HG03342 (cell line): Measurements from ENCODE around the gene PTGDR.

Source experiments
- ATAC-seq: cut with Tn5 transposase; IDR thresholded peaks from one replicate; pipeline ENCODE4 v1.9.1; 2021; ENCODE audit warnings: mild to moderate bottlenecking, moderate library complexity; ENCODE audit not compliant: unreplicated experiment

The PTGDR gene

GRCh38 chr14:52267501-52268278 is at the start of gene PTGDR:
TSS of gene PTGDR (plus strand) at chr14:52267698. CDS start at chr14:52267815, 117 bp downstream.
- ATAC-seq, result no peak

GRCh38 chr14:52219488-52220084 is 47.9 kb upstream of the PTGDR start:
- ATAC-seq, result no peak

GRCh38 chr14:52220924-52221811 is 46.3 kb upstream of the PTGDR start:
- ATAC-seq, result no peak

- no peak for ATAC-seq
Observed at GRCh38 chr14:52222901-52223300, 44.6 kb upstream of the PTGDR start.

GRCh38 chr14:52227619-52228222 is 39.8 kb upstream of the PTGDR start:
- no peak for ATAC-seq

GRCh38 chr14:52233693-52234092 is 33.8 kb upstream of the PTGDR start:
- ATAC-seq, result no peak

GRCh38 chr14:52235434-52235833 is 32.1 kb upstream of the PTGDR start:
- ATAC-seq, result no peak

- no peak for ATAC-seq
Observed at GRCh38 chr14:52235866-52236510, 31.5 kb upstream of the PTGDR start.

GRCh38 chr14:52238682-52239081 is 28.8 kb upstream of the PTGDR start:
- ATAC-seq, result no peak

- no peak for ATAC-seq
Observed at GRCh38 chr14:52240623-52241022, 26.9 kb upstream of the PTGDR start.

- ATAC-seq, result no peak
Observed at GRCh38 chr14:52241087-52241793, 26.3 kb upstream of the PTGDR start.

- ATAC-seq, result no peak
Observed at GRCh38 chr14:52244328-52244727, 23.2 kb upstream of the PTGDR start.

GRCh38 chr14:52244997-52245396 is 22.5 kb upstream of the PTGDR start:
- no peak for ATAC-seq

- no peak for ATAC-seq
Observed at GRCh38 chr14:52248057-52248456, 19.4 kb upstream of the PTGDR start.

- no peak for ATAC-seq
Observed at GRCh38 chr14:52251724-52252123, 15.8 kb upstream of the PTGDR start.

GRCh38 chr14:52253503-52253902 is 14.0 kb upstream of the PTGDR start:
- ATAC-seq, result no peak

- no peak for ATAC-seq
Observed at GRCh38 chr14:52254086-52254485, 13.4 kb upstream of the PTGDR start.

GRCh38 chr14:52258783-52259182 is 8.7 kb upstream of the PTGDR start:
- no peak for ATAC-seq

GRCh38 chr14:52259434-52259833 is 8.1 kb upstream of the PTGDR start:
- ATAC-seq, result no peak

GRCh38 chr14:52262600-52262999 is 4.9 kb upstream of the PTGDR start:
- no peak for ATAC-seq
